Caki2 (cell line): Measurements from ENCODE around the gene NHEJ1. TPM values are rescaled to one million over a fixed set of nuclear protein-coding genes. Genes with fewer than 3 reads are reported as not detected.

Experiments
- DNase-seq: peaks from one replicate; pipeline ENCODE4 v3.0.0-alpha.2; 2015; ENCODE audit warnings: low read depth
- in situ Hi-C: cut with HindIII; loops from 2 replicates; pipeline ENCODE4 v1.10.0; 2016; ENCODE audit warnings: low sequenced_read_pairs, low pct_unique_long_range_greater_than_20kb, mixed read lengths
- total RNA-seq: library from RNA; depleted of rRNA; stranded (reverse); fragments of >200 nt; shearing (Covaris generic); gene quantifications from 2 replicates; pipeline ENCODE4 v1.2.3, GENCODE V29; 2014; ENCODE audit warnings: low replicate concordance

The NHEJ1 gene
- total RNA-seq, 1 experiment from 2014 or later: 17.4 TPM

DNA sequence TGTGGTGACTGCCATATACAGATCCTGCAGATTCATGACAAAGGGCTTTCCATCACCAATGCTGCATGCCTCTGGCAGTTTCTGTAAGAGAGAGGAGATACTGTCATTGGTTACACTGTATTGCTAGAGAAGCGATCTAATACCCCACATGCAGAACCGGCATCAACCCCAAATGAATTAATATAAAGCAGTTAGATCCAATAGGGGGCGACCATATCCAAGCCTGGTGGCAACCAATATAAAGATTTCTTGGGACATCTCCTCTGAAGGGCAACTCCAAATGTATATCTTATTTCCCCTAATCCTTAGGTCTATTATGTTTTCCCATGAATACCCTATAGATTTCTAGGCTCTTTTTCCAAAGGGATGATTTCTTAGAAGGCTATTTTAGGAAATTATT lies 82.5 kb downstream of the NHEJ1 start:
- in situ Hi-C loops: no loop called here

GRCh38 chr2:219076253-219076652 lies 84.4 kb downstream of the NHEJ1 start:
- in situ Hi-C loops: no loop called here
- no peak for DNase-seq

More for the DNA sequence above, 82.5 kb downstream of the NHEJ1 start:
- no peak for DNase-seq

DNA sequence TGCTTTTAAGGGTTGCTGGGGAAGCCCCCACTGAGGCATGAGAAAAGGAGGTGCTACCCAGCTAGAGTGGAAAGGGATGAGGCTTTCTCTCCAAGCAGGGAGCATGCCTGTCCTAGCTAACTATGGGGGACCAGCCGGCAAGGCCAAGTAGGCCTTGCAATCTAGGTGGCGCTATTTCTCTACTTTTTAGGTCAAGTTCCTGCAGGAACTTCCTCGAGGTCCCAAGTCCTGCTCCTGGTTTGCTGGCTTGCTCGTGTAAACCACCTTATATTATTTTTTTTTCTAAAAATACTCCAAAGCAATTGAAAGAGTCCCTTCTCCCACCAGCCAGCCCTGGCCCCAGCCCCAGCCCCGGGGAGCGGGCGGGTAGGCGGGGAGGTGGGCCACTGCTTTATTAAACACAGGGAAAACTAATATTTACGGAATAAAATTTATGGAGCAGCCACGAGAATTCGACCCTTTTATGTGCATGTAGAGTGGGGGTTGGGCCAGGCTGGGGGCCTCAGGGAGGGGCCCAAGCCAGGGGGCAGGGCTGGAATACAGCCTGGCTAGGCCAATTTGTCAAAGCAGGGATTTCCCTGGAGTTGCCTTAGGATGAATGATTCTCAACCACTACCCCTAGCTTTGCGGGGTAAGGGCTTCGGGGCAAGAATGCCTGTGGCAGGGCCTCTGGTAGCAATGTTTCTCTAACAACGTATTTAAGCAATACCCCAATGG lies 87.0 kb downstream of the NHEJ1 start:
- peak; percentile 26 for DNase-seq
- in situ Hi-C loops: no loop called here

DNA sequence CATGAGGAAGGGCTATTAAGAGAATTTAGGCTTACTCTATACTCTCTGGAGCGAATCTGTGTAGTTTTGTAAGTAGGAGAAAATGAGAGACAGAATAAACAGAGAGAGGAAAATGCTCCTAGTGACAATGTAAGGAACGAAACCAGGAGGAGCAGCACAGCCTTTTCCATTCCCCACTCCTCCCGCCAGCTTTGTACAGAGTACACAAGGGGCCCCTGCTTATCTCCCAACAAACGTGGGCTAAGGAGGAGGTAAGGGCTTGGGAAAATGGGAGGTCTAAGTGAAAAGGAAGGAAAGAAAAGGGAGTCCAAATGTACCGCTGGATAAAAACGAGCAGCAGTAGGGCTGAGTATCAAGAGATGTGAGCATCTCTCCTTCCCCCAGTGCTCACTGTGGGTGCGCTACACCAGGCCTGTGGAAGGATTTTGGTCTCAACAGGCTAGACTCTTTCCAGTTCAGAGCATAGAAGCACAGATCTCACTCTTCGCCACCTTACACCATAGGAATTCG lies 87.8 kb downstream of the NHEJ1 start:
- no peak for DNase-seq
- in situ Hi-C loops: no loop called here

DNA sequence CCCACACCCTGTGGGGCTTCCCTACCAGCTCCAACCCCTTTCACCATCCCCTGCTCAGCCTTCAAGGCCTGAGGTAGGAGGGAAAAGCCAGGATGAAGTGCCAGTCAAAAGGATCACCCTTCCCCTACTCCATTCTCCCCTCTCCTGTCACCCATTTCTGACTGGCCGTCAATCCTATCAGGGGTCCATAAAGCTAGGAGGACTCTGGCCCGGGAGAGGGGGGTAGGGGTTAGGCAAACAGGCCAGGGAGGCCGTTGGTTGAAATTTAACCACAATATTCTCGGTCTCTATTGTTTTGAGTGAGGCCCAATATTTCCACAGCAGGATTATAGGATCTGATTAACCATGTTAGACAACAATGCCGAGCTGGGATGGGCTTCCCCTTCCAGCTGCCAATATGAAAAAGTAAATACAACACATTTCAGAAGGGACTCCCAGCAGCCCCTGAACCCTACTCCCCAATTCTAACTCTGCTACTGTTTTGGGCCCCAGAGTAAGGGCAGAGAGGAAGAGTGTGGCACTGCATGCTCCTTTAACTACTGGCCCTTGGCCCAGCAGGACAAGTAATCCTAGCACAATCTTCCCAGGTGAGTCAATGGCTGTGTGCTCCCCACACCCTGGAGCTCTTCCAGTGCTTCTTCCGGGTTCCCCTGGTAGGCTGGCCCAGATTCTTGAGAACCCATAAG lies 89.3 kb downstream of the NHEJ1 start:
- DNase-seq: no peak
- in situ Hi-C loops: no loop called here

DNA sequence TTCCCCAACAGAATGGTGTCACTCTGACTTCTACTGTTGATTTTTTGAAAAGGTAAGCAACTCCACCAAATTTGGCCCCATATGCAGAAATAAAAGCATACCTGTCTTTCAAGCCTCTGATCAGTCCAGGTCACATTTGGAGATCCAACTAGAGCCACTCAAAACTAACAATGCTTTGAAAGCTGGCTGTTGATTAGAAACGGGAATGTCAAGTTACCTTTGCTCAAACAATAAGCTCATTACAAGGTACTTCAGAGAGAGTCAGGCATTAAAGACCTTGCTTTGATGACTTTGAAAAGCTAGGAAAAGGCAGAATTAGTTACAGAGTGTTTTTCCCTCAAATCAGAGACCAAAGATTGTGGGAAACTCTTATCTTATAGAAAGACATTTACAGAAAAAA lies 95.1 kb downstream of the NHEJ1 start:
- in situ Hi-C loops: no loop called here
- DNase-seq: no peak

DNA sequence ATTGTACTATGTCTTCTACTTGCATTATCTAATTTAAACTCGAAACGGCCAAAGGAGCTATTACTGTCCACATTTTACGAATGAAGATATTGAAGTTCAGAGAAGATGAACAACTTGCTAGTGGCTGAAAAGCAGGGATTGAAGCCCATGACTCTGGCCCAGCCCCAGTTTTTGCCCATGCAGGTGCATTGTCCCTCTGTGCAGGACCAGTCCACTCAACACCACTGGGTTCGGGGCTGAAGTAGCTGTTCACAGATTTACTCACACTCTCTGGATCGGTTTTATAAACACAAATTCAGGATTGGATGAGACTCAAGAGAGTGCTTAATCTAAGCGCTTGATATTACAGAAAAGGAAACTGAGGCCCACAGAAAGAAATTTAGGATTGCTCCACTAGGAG lies 98.5 kb downstream of the NHEJ1 start:
- DNase-seq: no peak
- in situ Hi-C loops: no loop called here

- no peak for DNase-seq
- in situ Hi-C loops: no loop called here
Observed at GRCh38 chr2:219060821-219061791, 99.5 kb downstream of the NHEJ1 start, which contains the start of gene IHH. IHH (minus strand) TSS chr2:219060921; CDS start chr2:219060467, 454 bp downstream.

DNA sequence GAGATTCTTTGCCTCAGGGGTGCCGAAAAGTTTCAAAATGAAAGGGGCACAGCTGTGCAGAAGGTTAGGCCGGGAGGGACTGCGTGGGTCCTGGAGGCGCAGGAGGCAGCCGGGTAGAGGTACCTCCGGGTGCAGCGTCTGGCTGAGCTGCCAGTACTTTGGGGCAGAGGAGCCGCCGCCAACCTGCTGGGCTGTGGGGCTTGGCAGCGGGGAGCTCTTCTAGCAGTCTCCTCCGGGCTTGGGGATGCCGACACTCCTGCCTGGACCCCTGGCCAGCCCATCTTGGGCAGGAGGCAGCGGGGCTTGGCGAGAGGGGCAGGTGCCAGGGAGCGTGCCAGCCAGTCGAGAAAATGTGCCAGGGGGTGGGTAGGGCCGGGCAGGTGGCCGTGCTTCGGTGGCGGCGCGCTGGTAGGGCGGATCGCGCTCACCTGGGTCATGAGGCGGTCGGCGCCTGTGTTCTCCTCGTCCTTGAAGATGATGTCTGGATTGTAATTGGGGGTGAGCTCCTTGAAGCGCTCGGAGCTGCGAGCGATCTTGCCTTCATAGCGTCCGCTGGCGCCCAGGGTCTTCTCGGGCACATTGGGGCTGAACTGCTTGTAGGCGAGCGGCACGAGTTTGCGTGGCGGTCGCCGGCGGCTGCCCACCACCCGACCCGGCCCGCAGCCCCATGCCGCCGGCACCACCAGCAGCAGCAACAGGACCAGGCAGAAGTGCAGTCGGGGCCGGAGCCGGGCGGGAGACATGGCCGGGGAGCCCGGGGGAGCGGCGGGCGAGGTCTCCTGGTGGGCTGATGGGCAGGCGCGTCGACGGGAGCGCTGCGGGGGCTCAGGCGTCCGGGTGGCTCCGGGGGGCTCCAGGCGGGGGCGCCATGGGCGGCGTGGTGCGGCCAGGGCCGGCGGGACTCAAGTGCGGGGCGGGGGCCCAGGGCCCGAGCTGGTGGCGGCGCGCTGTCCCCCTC lies 100.6 kb downstream of the NHEJ1 start:
- no peak for DNase-seq
- in situ Hi-C loops: no loop called here

- in situ Hi-C loops: no loop called here
- no peak for DNase-seq
Observed at GRCh38 chr2:219059375-219059724, 101.3 kb downstream of the NHEJ1 start.

DNA sequence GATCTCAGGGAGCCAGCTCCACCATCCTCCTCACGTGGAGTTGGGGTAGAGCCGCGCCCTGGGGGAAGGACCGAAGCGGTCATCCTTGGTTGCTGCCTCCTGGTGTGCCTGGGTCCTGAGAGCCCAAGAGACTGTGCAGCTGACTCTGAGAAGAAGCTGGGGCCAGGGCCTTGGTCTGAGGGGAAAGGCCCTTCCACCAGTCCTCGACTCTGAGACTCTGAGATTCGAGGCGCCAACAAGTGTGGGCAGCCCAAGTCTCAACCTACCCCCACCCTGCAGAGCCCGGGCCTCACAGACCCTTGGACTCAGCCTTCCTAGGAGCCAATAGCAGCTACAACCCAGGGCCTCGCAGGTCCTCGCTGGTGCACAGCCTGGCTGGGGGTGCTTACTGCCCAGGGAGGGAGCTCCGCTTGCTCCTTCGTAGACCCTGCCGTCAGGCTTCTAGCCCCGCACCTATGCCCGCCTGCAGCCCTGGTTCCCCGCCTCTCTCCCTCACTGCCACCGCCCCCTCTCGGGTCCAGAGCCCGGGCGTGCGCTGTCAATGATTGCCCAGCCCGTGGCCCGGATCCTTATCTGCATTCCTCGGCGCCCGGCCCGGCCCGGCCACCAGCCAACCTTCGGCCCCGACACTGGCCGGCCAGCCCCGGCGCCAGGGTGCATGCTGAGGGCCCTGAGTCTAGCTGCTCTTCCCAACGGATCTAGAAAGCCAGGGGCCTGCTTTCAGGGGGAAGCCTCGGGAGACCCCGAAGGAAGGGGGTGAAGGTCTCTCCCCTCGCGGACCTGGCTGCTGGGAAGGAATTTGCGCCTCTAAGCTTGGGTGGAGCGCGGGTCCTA lies 101.9 kb downstream of the NHEJ1 start:
- peak; percentile 4 for DNase-seq
- in situ Hi-C loops: no loop called here

DNA sequence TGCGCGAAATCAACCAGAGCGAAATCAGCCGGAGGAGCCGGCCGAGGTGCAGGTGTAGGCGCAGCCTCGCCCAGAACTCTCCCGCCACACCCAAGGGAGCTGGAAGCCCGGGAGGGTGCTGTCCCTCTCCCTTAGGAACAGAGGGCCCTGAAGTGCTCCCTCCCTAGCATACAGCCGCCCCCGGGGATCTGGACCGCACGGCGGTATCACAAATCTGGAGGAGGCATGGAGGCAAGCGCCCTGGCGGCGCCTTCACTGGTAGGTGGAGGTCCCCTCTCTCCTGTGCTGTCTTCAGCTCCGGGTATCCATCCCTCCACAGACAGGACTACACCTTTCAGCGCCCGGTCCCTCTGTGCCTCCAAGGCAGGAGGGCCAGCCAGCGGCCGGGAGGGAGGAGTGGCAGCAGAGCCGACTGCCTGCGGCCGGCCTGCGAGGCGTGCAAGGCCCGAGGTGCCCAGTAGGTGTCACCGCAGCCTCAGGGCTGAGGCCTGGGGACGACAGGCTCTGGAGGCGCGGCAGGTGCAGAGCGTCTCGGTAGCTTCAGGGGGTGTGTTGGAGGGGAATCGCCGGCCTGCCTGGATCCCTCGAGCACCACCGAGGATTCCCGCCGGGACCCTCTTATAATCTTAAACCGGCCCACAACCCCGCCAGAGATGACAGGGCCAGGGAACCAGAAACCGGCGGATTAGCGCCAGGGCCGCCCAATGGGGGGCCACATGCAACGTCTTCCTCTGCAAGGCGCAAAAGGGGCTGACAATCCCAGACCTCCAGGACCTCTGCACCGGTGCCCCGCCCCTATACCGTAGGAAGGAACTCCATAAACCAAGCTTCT lies 102.7 kb downstream of the NHEJ1 start:
- peak; percentile 30 for DNase-seq
- in situ Hi-C loops: no loop called here

DNA sequence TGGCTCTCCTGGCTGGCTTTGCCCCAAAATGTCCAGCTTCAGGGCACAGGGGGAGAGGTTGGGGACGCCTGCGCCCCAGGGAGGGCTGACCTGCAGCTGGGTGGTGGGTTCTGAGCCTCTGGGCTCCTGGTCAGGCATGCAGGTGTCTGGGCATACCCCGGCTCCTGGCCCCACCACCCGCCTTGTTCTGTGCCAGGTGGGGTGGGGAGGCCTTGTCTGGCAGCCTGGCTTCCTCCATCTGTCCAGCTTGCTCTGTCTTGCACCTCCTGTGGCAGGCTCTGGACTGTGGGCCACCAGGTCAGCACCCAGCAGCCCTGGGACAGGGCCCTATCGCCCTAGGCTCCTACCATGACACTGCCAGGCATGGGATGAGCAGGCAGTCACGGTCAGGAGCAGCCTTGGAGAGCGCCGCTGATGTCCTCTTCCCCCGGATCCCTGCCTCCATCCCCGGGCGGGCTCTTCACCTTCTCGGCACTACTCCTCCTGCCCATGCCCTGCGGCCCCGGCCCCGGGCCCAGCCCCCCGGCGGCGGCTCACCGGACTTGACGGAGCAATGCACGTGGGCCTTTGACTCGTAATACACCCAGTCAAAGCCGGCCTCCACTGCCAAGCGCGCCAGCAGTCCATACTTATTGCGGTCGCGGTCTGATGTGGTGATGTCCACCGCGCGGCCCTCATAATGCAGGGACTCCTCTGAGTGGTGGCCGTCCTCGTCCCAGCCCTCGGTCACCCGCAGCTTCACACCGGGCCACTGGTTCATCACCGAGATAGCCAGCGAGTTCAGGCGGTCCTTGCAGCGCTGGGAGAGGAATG lies 103.5 kb downstream of the NHEJ1 start:
- in situ Hi-C loops: no loop called here
- no peak for DNase-seq

DNA sequence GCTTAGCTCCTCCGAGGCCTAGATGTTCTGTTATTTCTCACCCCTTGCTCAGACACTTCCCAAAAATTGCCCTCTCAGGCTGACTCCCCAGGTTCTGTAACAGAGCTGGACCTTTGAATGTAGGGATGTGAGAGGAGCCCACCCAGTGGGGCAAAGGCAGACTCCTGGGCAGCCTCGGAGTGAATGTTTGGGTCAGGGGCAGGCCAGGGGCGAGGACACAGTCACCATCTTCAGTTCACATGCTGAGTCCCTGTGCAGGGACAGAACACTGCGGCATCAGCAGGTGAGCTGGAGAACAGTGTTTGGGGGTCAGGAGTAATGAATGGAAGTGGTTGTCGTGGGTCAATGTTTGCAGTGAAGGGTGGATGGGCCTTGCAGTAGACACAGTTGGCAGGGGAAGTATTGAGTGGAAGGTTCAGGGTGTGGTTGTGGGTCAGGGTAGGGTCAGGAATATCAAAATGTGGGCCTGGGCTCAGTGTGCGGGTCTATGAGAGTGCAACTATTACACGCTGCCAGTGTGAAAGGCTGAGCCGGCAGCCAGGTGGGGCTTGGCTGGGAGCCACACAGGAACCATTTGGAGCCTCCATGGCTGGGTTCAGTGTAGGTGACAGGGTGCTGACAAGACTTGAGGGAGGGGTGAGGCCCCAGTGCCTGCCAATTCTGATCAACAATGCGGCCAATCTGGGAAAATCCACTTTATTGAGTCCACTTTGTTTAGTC lies 104.3 kb downstream of the NHEJ1 start:
- in situ Hi-C loops: no loop called here

More for the DNA sequence above, 104.3 kb downstream of the NHEJ1 start:
- DNase-seq: no peak
